ENCODE measurements around the gene RTKN2.

Gene RTKN2

DNA sequence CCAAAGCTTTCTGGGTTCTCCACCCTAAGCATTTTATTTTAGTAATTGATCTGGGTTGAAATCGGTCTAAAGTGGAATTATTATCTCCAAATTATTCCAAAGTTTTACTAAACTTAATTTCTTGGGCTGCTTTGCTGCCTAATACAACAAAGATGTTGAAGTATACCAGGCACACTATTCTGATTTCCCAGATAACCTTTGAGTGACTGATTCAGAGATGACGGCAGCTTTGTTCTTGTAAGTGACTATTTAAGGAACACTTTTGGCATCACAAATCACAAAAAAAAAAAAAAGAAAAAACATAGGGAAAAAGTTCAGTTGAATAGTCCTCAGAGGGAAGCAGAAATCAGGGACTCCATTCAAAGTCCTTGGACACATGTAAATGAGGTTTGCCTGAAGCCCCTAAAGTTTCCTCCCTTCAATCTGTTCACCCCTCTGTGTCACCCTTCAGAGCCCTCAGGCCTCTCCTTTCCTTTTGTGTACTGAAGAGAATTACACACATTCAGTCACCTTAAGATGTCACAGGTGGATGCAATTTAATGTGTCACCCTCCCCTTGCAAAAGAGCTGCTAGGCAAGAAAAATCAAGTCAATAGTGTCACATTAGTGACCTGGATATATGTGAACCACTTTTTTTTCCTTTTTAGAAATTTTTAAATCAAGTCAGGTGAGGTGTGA is 81.5 kb downstream of the RTKN2 start:
- DNase-seq (ENCODE audit: low read depth), result no peak
- H3K4me3 ChIP-seq (ENCODE audit: low read depth, low read length), result no peak overlapping the region
- TF ChIP-seq, protein P1, sequence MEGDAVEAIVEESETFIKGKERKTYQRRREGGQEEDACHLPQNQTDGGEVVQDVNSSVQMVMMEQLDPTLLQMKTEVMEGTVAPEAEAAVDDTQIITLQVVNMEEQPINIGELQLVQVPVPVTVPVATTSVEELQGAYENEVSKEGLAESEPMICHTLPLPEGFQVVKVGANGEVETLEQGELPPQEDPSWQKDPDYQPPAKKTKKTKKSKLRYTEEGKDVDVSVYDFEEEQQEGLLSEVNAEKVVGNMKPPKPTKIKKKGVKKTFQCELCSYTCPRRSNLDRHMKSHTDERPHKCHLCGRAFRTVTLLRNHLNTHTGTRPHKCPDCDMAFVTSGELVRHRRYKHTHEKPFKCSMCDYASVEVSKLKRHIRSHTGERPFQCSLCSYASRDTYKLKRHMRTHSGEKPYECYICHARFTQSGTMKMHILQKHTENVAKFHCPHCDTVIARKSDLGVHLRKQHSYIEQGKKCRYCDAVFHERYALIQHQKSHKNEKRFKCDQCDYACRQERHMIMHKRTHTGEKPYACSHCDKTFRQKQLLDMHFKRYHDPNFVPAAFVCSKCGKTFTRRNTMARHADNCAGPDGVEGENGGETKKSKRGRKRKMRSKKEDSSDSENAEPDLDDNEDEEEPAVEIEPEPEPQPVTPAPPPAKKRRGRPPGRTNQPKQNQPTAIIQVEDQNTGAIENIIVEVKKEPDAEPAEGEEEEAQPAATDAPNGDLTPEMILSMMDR (IDR thresholded peaks at IDR 0.05; ENCODE audit: control insufficient read depth, extremely low read depth, insufficient read depth), result no peak

DNA sequence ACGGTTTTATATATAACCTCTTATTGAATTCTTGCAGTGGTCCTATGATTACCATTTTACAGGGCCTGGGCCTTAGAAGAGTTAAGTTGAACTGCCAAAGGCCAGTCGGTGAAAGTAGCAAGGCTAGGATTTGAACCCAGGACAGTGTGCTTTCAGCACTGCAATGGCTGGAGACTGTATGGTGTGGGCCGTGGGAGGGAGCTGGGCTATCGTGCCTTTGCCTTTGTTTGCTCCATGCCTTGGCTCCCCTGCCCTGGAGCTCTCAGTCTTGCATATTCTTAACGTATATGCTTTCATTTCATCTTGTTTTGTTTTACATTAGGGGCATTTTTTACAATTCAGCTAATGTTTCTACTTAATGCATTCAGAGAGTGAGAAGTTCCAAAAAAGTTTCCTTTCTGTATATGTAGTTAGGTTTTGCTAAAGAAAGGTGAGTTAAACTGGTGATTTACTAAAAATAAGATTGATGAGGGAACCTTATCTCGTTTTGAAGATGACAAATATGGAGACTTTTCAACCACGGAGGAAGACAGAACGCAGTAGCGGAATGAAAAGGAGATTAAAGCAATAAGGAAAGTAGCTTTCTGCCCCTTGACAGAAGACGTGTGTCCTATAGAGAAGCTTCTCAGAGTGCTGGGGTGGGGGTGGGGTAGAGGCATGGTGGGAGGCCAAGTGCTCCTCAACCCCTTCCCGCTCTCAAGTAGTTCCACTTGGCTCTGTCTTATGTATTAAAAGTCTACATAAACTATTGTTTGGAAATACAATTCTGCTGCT is 82.5 kb downstream of the RTKN2 start:
- H3K4me3 ChIP-seq (ENCODE audit: low read depth, low read length), result no peak overlapping the region
- TF ChIP-seq, protein P1 (IDR thresholded peaks at IDR 0.05; ENCODE audit: control insufficient read depth, extremely low read depth, insufficient read depth), result no peak
- no peak for DNase-seq (ENCODE audit: low read depth)

DNA sequence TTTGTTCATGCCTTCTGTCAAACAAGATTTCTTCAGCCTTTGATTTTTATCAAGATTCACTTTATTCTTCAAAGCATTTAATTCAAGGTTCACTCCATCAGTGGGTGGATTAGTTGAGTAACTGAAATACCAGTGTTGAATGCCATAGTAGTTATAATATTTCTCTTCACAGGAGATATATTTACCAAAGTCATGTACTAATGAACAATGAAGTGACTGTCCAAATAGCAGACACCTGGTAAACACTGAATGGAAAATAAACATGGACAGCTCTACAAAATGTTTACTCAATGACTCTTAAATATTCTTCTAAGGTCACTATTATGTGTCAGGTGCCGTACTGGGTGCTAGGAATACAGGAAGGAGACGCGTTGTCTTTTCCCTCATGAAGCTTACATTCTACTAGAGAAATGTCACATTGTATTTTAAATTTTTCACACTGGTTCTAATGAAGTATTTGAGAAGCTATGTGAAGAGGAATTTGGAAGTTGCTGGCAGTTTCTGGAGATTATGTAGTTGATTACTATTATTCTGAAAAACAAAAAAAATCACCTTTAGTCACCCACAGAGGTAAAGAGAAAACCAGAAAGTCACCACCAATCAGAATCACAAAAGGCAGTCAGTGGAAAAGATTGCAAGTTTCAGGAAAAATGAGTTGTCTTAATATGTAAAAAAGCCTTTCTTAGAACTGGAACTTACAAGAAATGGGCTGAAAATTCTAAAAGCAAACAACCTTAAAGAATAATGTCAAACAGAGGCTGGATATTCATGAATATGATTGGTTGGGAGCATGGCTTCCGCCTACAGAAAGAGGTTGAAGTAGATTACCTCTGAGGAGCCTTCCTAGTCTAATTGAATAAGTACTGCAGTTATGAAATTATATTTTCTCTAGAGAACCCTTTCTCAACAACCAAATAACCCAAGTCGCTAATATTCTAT is 84.5 kb downstream of the RTKN2 start:
- no peak overlapping the region for H3K4me3 ChIP-seq (ENCODE audit: low read depth, low read length)
- DNase-seq (ENCODE audit: low read depth), result no peak
- TF ChIP-seq, protein P1 (IDR thresholded peaks at IDR 0.05; ENCODE audit: control insufficient read depth, extremely low read depth, insufficient read depth), result no peak

DNA sequence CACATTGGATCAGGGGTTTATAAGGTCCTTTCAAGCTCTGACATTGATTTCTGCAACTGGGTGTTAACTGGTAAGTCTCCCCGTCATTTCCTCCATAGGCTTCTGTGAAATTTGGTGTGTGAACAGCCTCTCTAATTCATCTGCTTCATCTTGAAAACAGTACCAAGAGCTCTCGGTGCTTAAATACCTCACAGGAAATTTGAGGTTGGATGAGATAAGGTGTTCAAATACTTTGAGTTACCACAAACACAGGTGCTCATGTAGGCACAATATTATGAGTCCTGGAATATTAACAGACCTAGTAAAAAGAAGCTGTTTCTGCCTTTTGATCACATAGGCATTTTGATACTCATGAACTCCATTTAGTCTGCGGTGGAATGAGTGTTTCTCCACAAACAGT is 85.2 kb downstream of the RTKN2 start:
- no peak overlapping the region for H3K4me3 ChIP-seq (ENCODE audit: low read depth, low read length)
- no peak for DNase-seq (ENCODE audit: low read depth)
- TF ChIP-seq, protein P1 (IDR thresholded peaks at IDR 0.05; ENCODE audit: control insufficient read depth, extremely low read depth, insufficient read depth), result no peak

DNA sequence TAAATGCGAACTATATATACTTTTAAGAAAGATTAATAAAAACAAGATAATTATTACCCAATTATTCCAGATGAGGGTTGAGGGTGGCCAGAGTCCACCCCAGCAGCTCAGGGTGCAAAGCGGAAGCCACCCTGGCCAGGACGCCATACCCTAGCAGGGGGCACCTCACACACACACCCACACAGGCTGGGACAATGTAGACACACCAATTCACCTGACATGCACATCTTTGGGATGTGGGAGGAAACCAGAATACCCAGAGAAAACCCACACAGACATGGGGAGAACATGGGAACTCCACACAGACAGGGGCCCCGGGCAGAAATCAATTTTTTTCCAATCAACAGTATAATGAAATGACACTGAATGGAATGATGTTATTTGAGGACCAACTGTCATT is 86.0 kb downstream of the RTKN2 start:
- TF ChIP-seq, protein P1 (IDR thresholded peaks at IDR 0.05; ENCODE audit: control insufficient read depth, extremely low read depth, insufficient read depth), result no peak
- no peak overlapping the region for H3K4me3 ChIP-seq (ENCODE audit: low read depth, low read length)
- no peak for DNase-seq (ENCODE audit: low read depth)

DNA sequence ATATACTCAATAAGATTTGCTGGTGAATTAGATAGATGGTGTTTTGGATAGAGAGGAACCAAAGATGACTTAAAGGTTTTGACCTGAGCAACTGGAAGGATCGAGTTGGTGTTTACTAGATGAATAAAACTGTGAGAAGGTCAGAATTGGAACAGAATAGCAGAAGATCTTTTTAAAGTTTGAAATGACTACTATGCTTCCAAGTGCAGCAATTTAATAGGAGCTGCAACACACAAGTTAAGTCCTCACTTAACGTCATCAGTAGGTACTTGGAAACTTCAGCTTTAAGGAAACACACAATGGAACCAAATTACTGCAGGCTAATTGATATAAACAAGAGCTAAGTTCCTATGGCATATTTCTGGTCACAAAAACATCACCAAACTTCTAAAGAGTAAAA is 86.5 kb downstream of the RTKN2 start:
- H3K4me3 ChIP-seq (ENCODE audit: low read depth, low read length), result no peak overlapping the region
- TF ChIP-seq, protein P1 (IDR thresholded peaks at IDR 0.05; ENCODE audit: control insufficient read depth, extremely low read depth, insufficient read depth), result no peak
- no peak for DNase-seq (ENCODE audit: low read depth)
